ENCODE results near the gene PHIP. TPM values are rescaled to one million over a fixed set of nuclear protein-coding genes. Genes with fewer than 3 reads are reported as not detected.

The PHIP gene
- total RNA-seq, 1 donor from 2014 or later: 14.9 TPM

- H3K27ac ChIP-seq: no peak overlapping the region
- no peak for TF ChIP-seq CTCF (IDR thresholded peaks at IDR 0.05)
- no peaks in the 10 kb centered on the region for H3K4me1 ChIP-seq
- no peaks in the 10 kb centered on the region for H3K27me3 ChIP-seq
- intact Hi-C loops (cut with DNase I): no loop called here
- no peak overlapping the region for H3K4me3 ChIP-seq
- DNase-seq (ENCODE audit: low spot score in 2 of 2): no peak
- H3K36me3 ChIP-seq: peaks cover 44 to 56% of the 10 kb centered on the region in 2 donors
- H3K9me3 ChIP-seq: no peaks in the 10 kb centered on the region
Observed at GRCh38 chr6:78999737-79000136, 78.3 kb downstream of the PHIP start.

- no peak overlapping the region for H3K27ac ChIP-seq
- H3K36me3 ChIP-seq: peaks cover 55 to 61% of the 10 kb centered on the region in 2 donors
- DNase-seq (ENCODE audit: low spot score in 2 of 2): no peak
- no peaks in the 10 kb centered on the region for H3K27me3 ChIP-seq
- H3K4me3 ChIP-seq: no peak overlapping the region
- TF ChIP-seq CTCF (IDR thresholded peaks at IDR 0.05): no peak
- peaks cover 0 to 7% of the 10 kb centered on the region in 2 donors for H3K9me3 ChIP-seq
- H3K4me1 ChIP-seq: no peaks in the 10 kb centered on the region
- intact Hi-C loops (cut with DNase I): no loop called here
Observed at GRCh38 chr6:78995946-78996345, 82.1 kb downstream of the PHIP start.

GRCh38 chr6:78995346-78995745 lies 82.7 kb downstream of the PHIP start:
- TF ChIP-seq CTCF (IDR thresholded peaks at IDR 0.05): no peak
- no peak overlapping the region for H3K27ac ChIP-seq
- no peaks in the 10 kb centered on the region for H3K27me3 ChIP-seq
- no peaks in the 10 kb centered on the region for H3K4me1 ChIP-seq
- H3K36me3 ChIP-seq: peaks cover 57 to 58% of the 10 kb centered on the region in 2 donors
- intact Hi-C loops (cut with DNase I): no loop called here
- no peak for DNase-seq (ENCODE audit: low spot score in 2 of 2)
- H3K4me3 ChIP-seq: no peak overlapping the region
- peaks cover 0 to 7% of the 10 kb centered on the region in 2 donors for H3K9me3 ChIP-seq

- TF ChIP-seq CTCF (IDR thresholded peaks at IDR 0.05): no peak
- DNase-seq (ENCODE audit: low spot score in 2 of 2): no peak
- intact Hi-C loops (cut with DNase I): no loop called here
Observed at GRCh38 chr6:78993955-78994354, 84.1 kb downstream of the PHIP start.

GRCh38 chr6:78989191-78989590 lies 88.9 kb downstream of the PHIP start:
- H3K36me3 ChIP-seq: peaks cover 50 to 62% of the 10 kb centered on the region in 2 donors

More at GRCh38 chr6:78993955-78994354, 84.1 kb downstream of the PHIP start:
- no peak overlapping the region for H3K27ac ChIP-seq
- H3K4me3 ChIP-seq: no peak overlapping the region
- H3K36me3 ChIP-seq: peaks cover 57 to 71% of the 10 kb centered on the region in 2 donors
- H3K9me3 ChIP-seq: peaks cover 0 to 7% of the 10 kb centered on the region in 2 donors
- no peaks in the 10 kb centered on the region for H3K4me1 ChIP-seq
- H3K27me3 ChIP-seq: no peaks in the 10 kb centered on the region

More at GRCh38 chr6:78989191-78989590, 88.9 kb downstream of the PHIP start:
- Histone ChIP-seq H3K4me3 (no peak overlapping the region), H3K9me3 (peaks cover 0 to 7% of the 10 kb centered on the region in 2 donors), H3K27ac (no peak overlapping the region), H3K4me1 (no peaks in the 10 kb centered on the region), H3K27me3 (no peaks in the 10 kb centered on the region)
- no peak for TF ChIP-seq CTCF (IDR thresholded peaks at IDR 0.05)
- no peak for DNase-seq (ENCODE audit: low spot score in 2 of 2)
- intact Hi-C loops (cut with DNase I): no loop called here
